WERI-Rb-1 (cell line): ENCODE measurements around the gene P2RY14.

Source experiments
- DNase-seq: peaks from one replicate; pipeline ENCODE4 v3.0.0-alpha.2; 2020
- H3K27ac ChIP-seq: fragments of 250-450 bp; sonication (Bioruptor Pico); 2 replicates; pipeline ENCODE4 v1.5.1; 2020; ENCODE audit warnings: mild to moderate bottlenecking, moderate library complexity
- H3K27me3 ChIP-seq: fragments of 250-450 bp; sonication (Bioruptor Pico); 2 replicates; pipeline ENCODE4 v1.5.1; 2021; ENCODE audit warnings: mild to moderate bottlenecking, low read depth, moderate library complexity; ENCODE audit not compliant: insufficient read depth, severe bottlenecking
- H3K36me3 ChIP-seq: fragments of 250-450 bp; sonication (Bioruptor Pico); 2 replicates; pipeline ENCODE4 v1.5.1; 2020; ENCODE audit warnings: mild to moderate bottlenecking, moderate library complexity
- H3K4me3 ChIP-seq: 2 replicates; pipeline ENCODE4 v1.5.1; 2011; ENCODE audit warnings: low read depth, mild to moderate bottlenecking, control low read depth, low read length
- H3K9me3 ChIP-seq: fragments of 250-450 bp; sonication (Bioruptor Pico); 2 replicates; pipeline ENCODE4 v1.5.1; 2021; ENCODE audit warnings: mild to moderate bottlenecking, moderate library complexity; ENCODE audit not compliant: severe bottlenecking
- CTCF ChIP-seq: IDR thresholded peaks from 2 replicates; pipeline ENCODE4 v1.5.1; 2011; ENCODE audit warnings: low read depth, mild to moderate bottlenecking, control low read depth, inconsistent platforms, low read length

P2RY14 gene

GRCh38 chr3:151168269-151169094 lies 109.9 kb downstream of the P2RY14 start:
- no peak overlapping the region for H3K27ac ChIP-seq
- peak; percentile 77 for DNase-seq
- H3K36me3 ChIP-seq = no peaks in the 10 kb centered on the region
- H3K27me3 ChIP-seq = no peaks in the 10 kb centered on the region
- TF ChIP-seq CTCF = peak; percentile 85
- H3K4me3 ChIP-seq = no peak overlapping the region
- no peaks in the 10 kb centered on the region for H3K9me3 ChIP-seq

GRCh38 chr3:151166161-151166560 lies 112.2 kb downstream of the P2RY14 start:
- DNase-seq = no peak
- Histone ChIP-seq H3K9me3 (no peaks in the 10 kb centered on the region), H3K4me3 (no peak overlapping the region), H3K27ac (no peak overlapping the region), H3K27me3 (no peaks in the 10 kb centered on the region), H3K36me3 (no peaks in the 10 kb centered on the region)
- 0 out of 2 replicates have a peak, but pooled peaks have one; percentile 2 for TF ChIP-seq CTCF

- no peak overlapping the region for H3K27ac ChIP-seq
- no peaks in the 10 kb centered on the region for H3K27me3 ChIP-seq
- no peaks in the 10 kb centered on the region for H3K9me3 ChIP-seq
- no peaks in the 10 kb centered on the region for H3K36me3 ChIP-seq
- no peak for DNase-seq
- TF ChIP-seq CTCF = no peak
- H3K4me3 ChIP-seq = no peak overlapping the region
These were observed 113.1 kb downstream of the P2RY14 start for GRCh38 chr3:151165226-151165625.
